ENCODE measurements around the gene PLEKHS1.

PLEKHS1 gene

GRCh38 chr10:113751181-113751732 lies at the start of gene PLEKHS1:
PLEKHS1 (plus strand) TSS chr10:113751682; CDS start chr10:113755278, 3,596 bp downstream.
- no peak for DNase-seq

DNA sequence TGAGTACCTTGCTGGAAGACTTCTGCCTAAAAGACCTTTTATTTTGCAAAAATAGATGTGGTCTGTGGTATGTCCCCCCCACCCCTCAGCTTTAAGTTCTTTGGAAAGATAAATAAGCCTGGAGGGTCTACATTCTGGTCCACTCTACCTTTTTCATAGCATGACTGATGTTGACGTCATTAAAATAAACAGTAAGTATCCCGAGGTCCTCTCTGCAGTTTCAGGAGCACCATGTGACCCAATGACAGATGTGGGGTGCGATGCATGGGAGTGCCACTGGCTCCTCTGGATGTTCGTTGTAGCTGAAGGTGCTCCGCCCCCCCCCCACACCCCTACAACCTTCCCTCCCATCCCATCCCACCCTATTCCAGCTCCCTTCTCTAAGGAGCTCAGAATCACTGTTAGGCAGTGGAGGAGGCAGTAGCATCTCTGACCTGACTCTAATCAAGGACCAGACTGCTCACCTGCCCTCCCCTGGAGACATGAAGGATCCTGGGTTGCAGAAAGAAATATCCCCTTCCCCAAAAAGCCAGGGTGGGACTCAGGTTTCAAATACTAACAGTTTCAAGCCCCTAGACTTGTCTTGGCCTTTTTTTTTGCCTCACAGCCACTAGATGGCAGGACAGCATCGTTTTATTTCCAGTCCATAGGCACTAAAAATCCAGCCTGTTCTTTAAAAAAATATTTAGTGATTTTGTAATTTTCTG lies 46.7 kb upstream of the PLEKHS1 start:
- DNase-seq, result no peak

- DNase-seq, result no peak
Observed at GRCh38 chr10:113705344-113705652, 46.2 kb upstream of the PLEKHS1 start.

- no peak for DNase-seq
Observed at GRCh38 chr10:113706623-113707022, 44.9 kb upstream of the PLEKHS1 start.

DNA sequence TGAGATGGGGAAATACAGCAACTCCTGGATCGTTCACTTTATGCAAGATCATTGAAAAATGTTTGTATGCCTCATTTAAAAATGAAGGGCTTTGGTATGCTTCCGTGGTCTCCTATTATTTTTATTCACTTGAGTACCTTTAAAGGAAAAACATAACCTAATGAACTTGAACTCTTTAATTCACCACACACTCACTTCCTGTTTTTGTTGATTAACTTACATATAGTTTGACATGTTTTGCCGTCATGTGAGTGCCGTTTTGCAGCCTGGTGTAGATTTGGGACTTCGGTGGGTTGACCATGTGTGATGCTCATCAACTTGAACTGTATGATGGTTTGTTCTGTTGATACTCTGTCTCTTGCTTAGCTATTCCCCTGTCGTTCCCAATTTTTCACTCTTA lies 42.8 kb upstream of the PLEKHS1 start:
- no peak for DNase-seq

GRCh38 chr10:113709221-113709838 lies 42.2 kb upstream of the PLEKHS1 start:
- peak; percentile 85 for DNase-seq

DNA sequence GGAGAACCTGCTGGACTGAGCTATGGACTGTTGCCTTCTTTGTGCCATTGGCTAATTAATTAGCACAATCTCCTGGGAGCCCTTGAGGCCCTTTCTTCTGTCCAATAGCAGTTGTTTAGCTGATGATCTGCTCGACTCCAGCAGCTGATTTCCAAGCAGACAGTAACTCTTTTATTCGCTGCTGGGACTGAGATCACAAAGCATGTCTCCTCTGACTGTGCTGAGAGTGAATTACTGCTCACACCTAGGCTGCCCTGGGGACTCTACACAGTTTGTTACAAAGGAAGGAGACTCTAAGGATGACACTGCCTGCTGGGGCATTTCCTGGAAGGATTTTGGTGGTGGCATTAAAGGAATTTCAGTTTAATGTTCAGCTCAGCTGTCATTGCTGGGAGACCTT lies 40.3 kb upstream of the PLEKHS1 start:
- peak; percentile 75 for DNase-seq

GRCh38 chr10:113712024-113712423 lies 39.5 kb upstream of the PLEKHS1 start:
- no peak for DNase-seq

DNA sequence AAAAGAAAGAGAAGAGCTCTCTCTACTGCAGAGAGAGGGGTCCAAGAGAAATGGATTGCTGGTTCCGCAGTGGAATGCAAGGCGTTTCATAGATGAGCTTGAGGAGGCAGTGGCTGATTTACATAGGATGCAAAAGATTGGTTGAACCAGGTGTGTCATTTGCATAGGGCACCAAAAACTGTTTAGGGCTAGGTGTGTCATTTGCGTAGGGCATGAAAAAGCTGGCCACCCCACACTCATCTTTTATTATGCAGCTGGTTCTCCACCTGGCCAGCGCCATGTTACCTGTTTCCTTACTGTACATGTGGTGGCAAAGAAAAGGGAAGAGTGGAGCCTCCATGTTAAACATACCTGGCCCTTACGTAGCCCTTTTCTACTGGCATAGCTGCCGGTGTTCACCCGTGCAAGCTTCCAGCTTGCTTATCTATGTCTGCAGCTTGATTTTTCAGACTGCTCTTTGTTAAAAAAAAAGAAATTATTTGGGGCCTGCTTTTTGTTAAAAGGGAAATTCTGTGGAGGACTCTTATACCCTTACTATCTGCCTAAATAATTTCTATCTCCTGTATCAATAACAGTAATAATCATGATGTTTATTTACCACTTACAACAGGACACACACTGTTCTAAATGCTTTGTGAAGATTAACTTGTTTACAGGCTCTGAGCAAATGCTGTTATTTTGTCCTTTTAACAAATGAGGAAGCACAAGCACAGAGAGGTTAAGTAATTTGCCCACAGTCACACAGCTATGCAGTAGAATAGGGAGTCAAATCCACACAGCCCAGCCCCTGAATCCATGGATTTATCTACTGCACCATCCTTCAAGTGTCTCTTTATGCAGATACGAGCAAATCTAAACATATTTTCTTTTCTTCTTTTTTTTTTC lies 38.5 kb upstream of the PLEKHS1 start:
- DNase-seq, result peak; percentile 56

GRCh38 chr10:113713640-113713982 lies 37.9 kb upstream of the PLEKHS1 start:
- no peak for DNase-seq

DNA sequence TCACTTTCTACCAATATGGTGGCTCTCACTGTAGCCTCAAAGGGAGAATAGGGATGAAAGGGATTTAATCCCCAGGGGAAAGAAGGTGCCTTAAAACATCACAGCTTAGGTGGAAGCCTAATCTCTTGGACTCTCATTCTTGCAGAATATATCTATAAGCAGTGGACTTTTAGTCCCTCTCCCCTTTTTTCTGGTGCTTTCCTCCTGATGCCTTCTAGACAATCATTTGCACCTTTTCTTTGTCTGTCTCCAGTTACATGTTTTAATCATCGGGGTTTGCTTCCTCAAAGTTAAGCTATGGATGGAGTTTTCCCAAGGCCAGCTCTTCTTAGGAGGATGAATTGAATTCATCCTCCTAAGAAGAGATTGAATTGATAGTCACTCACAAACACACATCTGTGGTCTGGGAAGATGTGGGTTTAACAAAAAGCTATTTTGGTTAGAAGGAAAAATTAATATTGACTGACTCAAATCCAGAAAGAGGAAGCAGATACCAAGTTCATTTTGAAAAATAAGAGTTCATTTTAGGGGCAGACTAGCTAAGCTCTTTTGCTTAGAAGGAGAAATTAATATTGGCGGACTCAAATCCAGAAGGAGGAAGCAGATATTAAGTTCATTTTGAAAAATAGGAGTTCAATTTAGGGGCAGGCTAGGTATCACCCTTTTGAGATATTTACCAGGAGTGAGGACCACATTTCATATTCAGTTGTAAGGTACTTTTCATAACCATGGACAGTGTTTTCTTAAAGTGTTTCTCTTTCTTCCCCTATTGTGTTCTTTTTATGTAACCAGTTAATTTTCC lies 35.2 kb upstream of the PLEKHS1 start:
- DNase-seq, result no peak

GRCh38 chr10:113718969-113719822 lies 32.3 kb upstream of the PLEKHS1 start:
- DNase-seq, result peak; percentile 30

DNA sequence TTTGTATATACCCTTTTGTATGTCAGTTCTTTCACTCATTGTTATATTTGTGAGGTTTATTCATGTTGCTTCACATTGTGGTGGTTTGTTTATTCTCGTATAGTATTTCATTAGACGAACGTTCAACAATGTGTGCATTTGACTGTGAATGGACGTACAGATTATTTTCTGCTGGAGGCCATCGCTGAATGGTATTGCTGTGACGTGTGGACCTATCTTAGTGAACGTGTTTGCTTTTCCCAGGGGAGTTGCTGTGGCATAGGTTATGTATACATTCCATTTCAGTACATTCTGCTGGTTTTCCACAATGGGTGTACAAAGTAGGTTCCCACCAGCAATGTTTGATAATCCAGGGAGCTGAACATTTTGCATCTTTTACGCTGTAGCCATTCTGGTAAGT lies 31.1 kb upstream of the PLEKHS1 start:
- peak; percentile 19 for DNase-seq

DNA sequence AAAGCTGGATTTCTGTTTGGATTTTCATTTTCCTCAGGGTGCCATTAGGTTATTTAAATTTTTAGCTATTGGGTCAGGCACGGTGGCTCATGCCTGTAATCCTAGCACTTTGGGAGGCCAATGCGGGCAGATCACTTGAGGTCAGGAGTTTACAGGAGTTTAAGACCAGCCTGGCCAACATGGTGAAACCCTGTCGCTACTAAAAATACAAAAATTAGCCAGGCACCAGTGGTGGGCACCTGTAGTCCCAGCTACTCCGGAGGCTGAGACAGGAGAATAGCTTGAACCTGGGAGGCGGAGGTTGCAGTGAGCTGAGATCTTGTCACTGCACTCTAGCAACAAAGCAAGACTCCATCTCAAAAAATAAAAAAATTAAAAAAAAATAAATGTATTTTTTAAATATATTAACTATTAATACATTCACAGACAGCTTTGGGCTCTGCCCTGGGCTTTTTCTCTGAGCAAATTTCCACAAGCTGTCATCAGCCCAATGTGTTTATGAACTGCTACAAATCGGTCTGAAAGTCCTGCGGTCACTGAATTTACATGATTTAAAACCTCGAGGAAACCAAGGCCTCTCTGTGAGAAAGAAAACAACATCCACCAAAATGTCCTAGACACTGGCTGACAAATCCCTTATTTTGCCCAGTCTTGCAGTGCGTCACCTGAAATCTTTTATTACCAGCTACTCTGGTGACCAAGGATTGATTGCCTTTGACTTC lies 19.2 kb upstream of the PLEKHS1 start:
- DNase-seq, result no peak

GRCh38 chr10:113732966-113733365 lies 18.5 kb upstream of the PLEKHS1 start:
- DNase-seq, result no peak

DNA sequence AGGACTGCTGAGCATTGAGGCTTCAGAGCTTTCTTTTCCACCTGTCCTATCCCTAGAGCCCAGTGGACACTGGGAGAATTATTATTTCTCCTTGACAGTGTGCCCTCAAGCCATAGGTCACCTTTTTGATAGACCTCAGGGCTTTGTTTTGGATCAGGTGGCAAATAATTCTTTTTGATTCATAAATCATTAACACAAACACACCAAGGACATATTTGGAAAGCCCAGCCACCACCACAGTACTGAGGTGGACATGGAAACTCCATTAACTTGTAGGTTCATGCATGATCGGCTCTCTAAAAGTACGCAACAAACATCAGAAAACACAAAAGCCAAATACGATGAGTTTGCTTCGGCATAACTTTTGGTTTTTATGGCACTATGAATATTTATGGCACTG lies 17.8 kb upstream of the PLEKHS1 start:
- no peak for DNase-seq

DNA sequence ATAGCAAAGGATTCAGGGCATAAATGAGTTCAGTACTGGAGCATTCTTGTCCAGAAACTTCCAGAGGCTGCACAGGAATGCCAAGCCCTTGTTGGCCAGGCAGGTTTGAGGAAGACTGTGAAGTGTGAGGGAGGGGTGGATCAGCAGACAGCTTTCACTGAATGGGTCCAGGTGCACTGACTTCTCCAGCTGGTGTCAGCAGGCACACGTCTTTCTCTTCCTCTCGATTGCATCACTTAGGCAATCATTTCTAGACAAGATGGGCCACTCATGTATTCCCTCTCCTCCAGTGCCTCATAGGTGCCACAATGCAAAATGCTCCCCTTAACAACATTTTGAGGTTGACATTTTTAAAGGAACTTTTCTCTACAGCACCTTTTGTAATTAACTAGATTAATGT lies 15.6 kb upstream of the PLEKHS1 start:
- DNase-seq, result no peak

DNA sequence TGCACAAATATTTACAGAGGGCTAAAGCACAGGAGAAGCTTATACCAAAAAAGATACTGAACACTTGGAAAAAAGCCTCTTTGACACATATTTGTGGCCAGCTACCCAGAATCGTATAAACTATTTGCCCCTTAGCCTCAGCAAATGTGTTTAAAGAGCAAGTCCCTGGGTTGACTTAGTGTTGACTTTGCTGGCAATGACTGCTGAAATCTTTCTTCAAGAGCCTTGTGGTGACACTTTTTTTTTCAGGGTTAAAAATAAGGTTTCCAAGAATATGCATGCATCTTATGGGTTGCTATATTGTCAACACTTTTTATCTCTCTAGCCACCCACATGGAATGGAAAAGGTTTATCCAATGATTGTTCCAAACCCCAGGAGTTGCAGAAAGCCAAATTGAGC lies 14.9 kb upstream of the PLEKHS1 start:
- no peak for DNase-seq

GRCh38 chr10:113739031-113739430 lies 12.5 kb upstream of the PLEKHS1 start:
- DNase-seq, result no peak

DNA sequence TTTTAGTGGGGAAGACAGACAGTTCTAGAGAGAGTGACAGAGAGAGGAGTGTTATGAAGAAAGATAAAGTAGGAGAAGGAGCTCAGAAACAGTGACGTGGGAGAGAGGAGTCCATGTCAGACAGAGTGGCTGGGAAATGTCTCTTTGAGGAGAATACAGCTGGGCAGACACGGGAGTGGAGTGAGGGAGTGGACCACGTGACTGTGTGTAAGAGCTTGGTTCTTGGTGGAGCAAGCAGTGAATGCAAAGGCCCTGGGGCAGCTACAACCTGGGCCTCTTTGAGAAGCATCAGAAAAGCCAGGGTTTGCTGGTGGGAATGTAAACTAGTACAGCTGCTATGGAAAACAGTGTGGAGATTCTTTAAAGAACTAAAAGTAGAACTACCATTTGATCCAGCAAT lies 11.9 kb upstream of the PLEKHS1 start:
- no peak for DNase-seq

GRCh38 chr10:113740850-113741249 lies 10.6 kb upstream of the PLEKHS1 start:
- DNase-seq, result no peak
